GM19351 (cell line): ENCODE data around the gene LPO.
A peak's percentile ranks its signal among the peaks of the same experiment; 100 is the strongest.

Experiments used
- ATAC-seq: cut with Tn5 transposase; IDR thresholded peaks from one replicate; pipeline ENCODE4 v1.9.1; 2021; ENCODE audit warnings: mild to moderate bottlenecking, moderate library complexity; ENCODE audit not compliant: unreplicated experiment

The LPO gene

DNA sequence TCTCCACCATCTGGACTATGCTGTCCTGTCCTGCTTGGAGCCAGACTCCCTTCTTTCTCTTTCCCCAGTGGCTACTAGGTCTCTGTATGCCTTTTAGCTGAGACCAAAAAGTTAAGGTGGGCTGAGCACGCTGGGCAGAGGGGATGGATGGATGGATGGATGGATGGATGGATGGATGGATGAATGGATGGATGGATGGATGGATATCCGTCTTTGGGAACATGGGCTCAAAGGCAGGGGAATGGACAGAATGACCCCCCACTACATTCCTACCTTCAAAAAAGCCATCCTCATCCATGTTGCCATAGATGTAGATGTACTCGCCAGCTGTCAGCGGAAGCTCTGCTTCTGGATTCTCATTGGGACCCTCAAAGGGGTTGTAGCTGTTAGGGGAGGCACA lies 77.4 kb downstream of the LPO start:
- ATAC-seq: no peak

- no peak for ATAC-seq
Measured at GRCh38 chr17:58316260-58316960, 78.0 kb downstream of the LPO start.

DNA sequence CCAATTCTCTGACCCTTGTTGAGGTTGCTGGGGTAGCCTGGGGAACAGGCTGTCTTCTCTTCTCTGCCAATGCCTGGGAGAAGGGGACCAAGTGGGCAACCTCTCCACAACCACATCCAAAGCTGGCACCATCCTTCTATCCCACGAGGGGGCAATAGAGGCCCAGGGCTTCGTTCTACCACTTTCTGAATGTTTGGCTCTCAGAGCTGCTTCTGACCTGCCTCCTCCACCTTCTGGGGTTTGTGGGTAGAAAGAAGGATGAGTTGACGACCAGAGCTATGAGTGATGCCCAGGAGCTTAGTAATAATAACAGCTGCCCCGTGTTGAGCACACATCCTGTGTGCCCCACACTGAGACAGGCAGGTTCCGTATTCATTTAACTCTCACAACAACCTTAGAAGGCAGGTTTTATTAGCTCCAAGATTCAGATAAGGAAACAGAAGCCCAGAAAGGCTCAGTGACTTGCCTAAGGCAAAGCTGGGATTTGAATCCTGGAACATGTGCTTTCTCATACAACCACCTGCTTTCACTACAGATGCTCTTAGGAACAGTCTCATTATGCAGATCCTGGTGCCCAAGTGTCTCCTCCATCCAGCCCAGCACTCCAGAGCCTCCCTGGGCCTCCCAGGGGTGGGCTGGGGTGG lies 79.2 kb downstream of the LPO start:
- peak; percentile 71 for ATAC-seq

GRCh38 chr17:58318065-58318481 lies 79.7 kb downstream of the LPO start:
- no peak for ATAC-seq
